Nephron progenitor cell (in vitro differentiated cells): Measurements from ENCODE around the gene SERP2.
"Not testable (repeated sequence)": the region's sequence is repeated elsewhere in the genome, so short reads cannot be mapped to it uniquely, and the experiment has no call there.

Source experiments
- DNase-seq: peaks from one replicate; pipeline ENCODE4 v3.0.0; 2021
- H3K27ac Mint-ChIP-seq: 2 replicates; pipeline ENCODE4 v1.8.0; 2021; ENCODE audit warnings: mild to moderate bottlenecking, moderate library complexity, mixed read lengths
- H3K27me3 Mint-ChIP-seq: 2 replicates; pipeline ENCODE4 v1.8.0; 2021; ENCODE audit warnings: mild to moderate bottlenecking, low read depth, mixed read lengths; ENCODE audit not compliant: poor library complexity
- H3K36me3 Mint-ChIP-seq: 2 replicates; pipeline ENCODE4 v1.8.0; 2021; ENCODE audit warnings: low read depth, mixed read lengths
- H3K4me1 Mint-ChIP-seq: 2 replicates; pipeline ENCODE4 v1.8.0; 2021; ENCODE audit warnings: mixed read lengths
- H3K4me3 Mint-ChIP-seq: 2 replicates; pipeline ENCODE4 v1.8.0; 2021; ENCODE audit warnings: mild to moderate bottlenecking, moderate library complexity, mixed read lengths
- H3K9me3 Mint-ChIP-seq: 2 replicates; pipeline ENCODE4 v1.8.0; 2021; ENCODE audit warnings: mild to moderate bottlenecking, moderate library complexity, mixed read lengths
- TF ChIP-seq, protein P1 (sequence below): fragments of 200-600 bp; sonication (generic); IDR thresholded peaks from 2 replicates; pipeline ENCODE4 v1.5.0; 2021; ENCODE audit warnings: antibody characterized with exemption

SERP2 gene

GRCh38 chr13:44373601-44374347, at the start of gene SERP2:
SERP2 (plus strand) TSS chr13:44373824; CDS start chr13:44374026, 202 bp downstream.
- Mint-ChIP-seq H3K9me3 (no peaks in the 10 kb centered on the region), H3K4me1 (peaks cover 40% of the 10 kb centered on the region), H3K27me3 (peaks cover 7% of the 10 kb centered on the region), H3K27ac (peak within 1 kb of the TSS; percentile 21), H3K4me3 (peak within 1 kb of the TSS; percentile 75), H3K36me3 (no peaks in the 10 kb centered on the region)
- TF ChIP-seq, protein P1, sequence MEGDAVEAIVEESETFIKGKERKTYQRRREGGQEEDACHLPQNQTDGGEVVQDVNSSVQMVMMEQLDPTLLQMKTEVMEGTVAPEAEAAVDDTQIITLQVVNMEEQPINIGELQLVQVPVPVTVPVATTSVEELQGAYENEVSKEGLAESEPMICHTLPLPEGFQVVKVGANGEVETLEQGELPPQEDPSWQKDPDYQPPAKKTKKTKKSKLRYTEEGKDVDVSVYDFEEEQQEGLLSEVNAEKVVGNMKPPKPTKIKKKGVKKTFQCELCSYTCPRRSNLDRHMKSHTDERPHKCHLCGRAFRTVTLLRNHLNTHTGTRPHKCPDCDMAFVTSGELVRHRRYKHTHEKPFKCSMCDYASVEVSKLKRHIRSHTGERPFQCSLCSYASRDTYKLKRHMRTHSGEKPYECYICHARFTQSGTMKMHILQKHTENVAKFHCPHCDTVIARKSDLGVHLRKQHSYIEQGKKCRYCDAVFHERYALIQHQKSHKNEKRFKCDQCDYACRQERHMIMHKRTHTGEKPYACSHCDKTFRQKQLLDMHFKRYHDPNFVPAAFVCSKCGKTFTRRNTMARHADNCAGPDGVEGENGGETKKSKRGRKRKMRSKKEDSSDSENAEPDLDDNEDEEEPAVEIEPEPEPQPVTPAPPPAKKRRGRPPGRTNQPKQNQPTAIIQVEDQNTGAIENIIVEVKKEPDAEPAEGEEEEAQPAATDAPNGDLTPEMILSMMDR = no peak
- DNase-seq = peak; percentile 71

DNA sequence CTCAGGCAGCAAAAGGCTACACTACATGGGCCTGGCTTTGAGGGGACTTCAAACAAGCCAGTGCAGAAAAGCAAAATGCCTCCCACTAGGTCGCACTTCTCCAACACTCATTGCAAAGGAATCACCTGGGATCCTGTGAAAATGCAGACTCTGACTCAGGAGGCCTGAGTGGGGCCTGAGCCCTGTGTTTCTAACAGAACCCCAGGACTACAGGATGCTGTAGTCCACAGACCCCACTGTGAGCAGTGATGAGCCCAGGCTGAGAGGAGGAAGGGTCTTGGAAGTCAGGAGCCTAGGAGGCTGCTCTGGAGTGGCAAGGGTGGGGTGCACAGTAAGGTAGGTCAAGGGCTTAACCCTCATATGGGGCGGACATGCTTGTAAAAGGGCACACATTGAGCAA, 46.7 kb upstream of the SERP2 start:
- TF ChIP-seq, protein P1 = no peak
- Mint-ChIP-seq H3K36me3 (peaks cover 5% of the 10 kb centered on the region), H3K4me1 (peaks cover 19% of the 10 kb centered on the region), H3K9me3 (peaks cover 28% of the 10 kb centered on the region), H3K27me3 (peaks cover 9% of the 10 kb centered on the region), H3K27ac (peak overlapping the region; percentile 40), H3K4me3 (no peak overlapping the region)
- no peak for DNase-seq

DNA sequence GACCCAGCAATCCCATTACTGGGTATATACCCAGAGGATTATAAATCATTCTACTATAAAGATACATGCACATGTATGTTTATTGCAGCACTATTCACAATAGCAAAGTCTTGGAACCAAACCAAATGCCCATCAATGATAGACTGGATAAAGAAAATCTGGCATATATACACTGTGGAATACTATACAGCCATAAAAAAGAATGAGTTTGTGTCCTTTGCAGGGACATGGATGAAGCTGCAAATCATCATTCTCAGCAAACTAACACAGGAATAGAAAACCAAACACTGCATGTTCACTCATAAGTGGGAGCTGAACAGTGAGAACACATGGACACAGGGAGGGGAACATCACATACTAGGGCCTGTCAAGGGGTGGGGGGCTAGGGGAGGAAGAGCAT, 44.6 kb upstream of the SERP2 start:
- H3K9me3 Mint-ChIP-seq = peaks cover 26% of the 10 kb centered on the region
- peaks cover 35% of the 10 kb centered on the region for H3K4me1 Mint-ChIP-seq
- H3K27me3 Mint-ChIP-seq, DNase-seq, H3K27ac Mint-ChIP-seq, H3K4me3 Mint-ChIP-seq, H3K36me3 Mint-ChIP-seq: not testable (repeated sequence)

DNA sequence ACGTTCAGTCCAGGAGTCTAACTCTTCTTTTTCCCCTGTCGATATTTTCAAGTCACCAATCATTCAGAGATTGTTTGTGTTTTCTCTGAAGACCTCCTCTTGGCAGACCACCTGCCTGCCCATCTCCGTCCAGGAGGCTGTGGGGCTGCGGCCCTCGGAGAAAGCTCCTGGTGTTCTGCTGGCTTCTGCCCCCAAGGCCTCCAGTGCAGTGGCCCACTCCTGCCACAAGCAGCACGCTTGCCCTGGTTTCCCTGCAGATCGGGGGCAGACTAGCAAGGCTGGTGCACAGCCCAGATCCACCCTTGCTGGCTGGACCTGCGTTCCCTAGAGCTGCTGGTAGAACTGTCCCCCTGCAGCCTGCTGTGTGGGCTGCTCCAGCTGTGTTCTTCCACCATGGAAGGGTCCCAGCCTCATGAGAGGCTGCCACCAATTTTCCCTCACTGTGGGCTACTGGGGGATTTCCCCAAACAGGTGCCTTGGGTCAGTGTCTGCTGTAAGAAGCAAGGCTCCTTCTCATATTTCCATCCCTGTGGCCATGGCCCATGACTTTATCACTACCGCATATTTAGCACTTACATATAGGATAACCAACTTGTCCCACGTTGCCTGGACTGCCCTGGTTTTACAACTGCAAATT, 43.6 kb upstream of the SERP2 start:
- Mint-ChIP-seq H3K27ac (peak overlapping the region; percentile 44), H3K4me1 (peaks cover 44% of the 10 kb centered on the region), H3K36me3 (peaks cover 5% of the 10 kb centered on the region), H3K27me3 (peaks cover 7% of the 10 kb centered on the region), H3K9me3 (peaks cover 26% of the 10 kb centered on the region), H3K4me3 (no peak overlapping the region)
- TF ChIP-seq, protein P1 = no peak
- DNase-seq = no peak

- Mint-ChIP-seq H3K36me3 (peaks cover 5% of the 10 kb centered on the region), H3K4me1 (peaks cover 44% of the 10 kb centered on the region), H3K9me3 (peaks cover 26% of the 10 kb centered on the region), H3K4me3 (no peak overlapping the region), H3K27me3 (peaks cover 7% of the 10 kb centered on the region), H3K27ac (no peak overlapping the region)
- TF ChIP-seq, protein P1 = no peak
- DNase-seq = no peak
Observed at GRCh38 chr13:44331446-44331845, 42.2 kb upstream of the SERP2 start.

- TF ChIP-seq, protein P1 = no peak
- Mint-ChIP-seq H3K27me3 (peaks cover 7% of the 10 kb centered on the region), H3K4me3 (no peak overlapping the region), H3K9me3 (peaks cover 28% of the 10 kb centered on the region), H3K36me3 (peaks cover 5% of the 10 kb centered on the region), H3K4me1 (peaks cover 52% of the 10 kb centered on the region), H3K27ac (peak overlapping the region; percentile 92)
- DNase-seq = no peak
Observed at GRCh38 chr13:44331912-44332851, 41.4 kb upstream of the SERP2 start.
